Fibroblast of skin of right biceps (primary cell): ENCODE results near the gene KBTBD6.
"Not testable (repeated sequence)": the region's sequence is repeated elsewhere in the genome, so short reads cannot be mapped to it uniquely, and the experiment has no call there.

Experiments used
- DNase-seq: peaks from one replicate; pipeline ENCODE4 v3.0.0-alpha.2; 2013

Gene KBTBD6, protein sequence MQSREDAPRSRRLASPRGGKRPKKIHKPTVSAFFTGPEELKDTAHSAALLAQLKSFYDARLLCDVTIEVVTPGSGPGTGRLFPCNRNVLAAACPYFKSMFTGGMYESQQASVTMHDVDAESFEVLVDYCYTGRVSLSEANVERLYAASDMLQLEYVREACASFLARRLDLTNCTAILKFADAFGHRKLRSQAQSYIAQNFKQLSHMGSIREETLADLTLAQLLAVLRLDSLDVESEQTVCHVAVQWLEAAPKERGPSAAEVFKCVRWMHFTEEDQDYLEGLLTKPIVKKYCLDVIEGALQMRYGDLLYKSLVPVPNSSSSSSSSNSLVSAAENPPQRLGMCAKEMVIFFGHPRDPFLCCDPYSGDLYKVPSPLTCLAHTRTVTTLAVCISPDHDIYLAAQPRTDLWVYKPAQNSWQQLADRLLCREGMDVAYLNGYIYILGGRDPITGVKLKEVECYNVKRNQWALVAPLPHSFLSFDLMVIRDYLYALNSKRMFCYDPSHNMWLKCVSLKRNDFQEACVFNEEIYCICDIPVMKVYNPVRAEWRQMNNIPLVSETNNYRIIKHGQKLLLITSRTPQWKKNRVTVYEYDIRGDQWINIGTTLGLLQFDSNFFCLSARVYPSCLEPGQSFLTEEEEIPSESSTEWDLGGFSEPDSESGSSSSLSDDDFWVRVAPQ

DNA sequence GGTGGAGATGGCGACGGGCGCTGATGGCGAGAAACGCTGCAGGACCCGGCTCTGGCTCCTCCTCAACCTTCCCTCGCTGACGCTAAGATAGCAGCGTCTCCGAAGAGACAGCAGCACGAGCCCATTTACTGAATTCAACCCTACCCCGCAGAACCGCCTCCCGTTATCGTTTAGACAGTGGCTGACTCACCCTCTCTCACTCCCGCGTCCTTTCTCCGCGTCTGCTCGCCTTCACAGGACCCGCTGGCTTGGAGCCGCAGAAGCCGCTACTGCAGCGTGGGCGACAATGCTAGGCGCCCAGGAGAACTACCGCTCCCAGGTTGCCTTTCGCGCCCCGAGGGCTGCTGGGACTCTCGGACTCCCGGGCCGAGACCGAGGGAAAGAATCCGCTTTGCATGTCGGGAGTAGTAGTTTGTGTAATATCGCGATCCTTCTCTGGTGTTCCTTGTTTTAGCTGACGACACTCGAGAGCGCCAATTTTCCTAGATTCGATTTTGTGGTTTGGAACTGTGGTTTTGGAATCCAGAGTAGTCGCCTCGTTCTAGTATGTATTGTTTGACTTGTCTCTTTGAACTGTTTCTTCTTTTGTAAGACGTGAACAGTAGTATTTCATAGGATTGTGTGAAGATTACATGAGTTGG, at the start of gene KBTBD6:
KBTBD6 (minus strand) TSS at position 291 of the 641 bp plus-strand sequence. CDS start 291 bp downstream, outside the sequence.
- peak; percentile 99 for DNase-seq

DNA sequence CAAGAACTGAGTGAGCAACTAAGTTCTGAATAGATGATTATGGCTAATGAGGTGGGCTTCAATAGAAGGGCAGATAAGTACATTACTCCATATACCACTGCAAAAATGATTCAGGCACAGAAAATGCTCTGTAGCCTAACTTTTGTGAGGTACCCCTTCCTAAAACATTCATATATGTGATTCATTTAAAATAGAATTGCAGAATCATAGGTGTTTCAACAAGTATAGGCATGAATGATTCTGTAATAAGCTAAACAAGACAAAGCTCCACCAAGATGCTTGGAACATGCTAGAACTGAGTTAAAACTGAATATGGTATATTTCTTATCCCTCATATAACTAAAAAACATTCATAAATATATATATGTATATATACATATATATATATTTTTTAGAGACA, 49.6 kb upstream of the KBTBD6 start:
- no peak for DNase-seq

DNA sequence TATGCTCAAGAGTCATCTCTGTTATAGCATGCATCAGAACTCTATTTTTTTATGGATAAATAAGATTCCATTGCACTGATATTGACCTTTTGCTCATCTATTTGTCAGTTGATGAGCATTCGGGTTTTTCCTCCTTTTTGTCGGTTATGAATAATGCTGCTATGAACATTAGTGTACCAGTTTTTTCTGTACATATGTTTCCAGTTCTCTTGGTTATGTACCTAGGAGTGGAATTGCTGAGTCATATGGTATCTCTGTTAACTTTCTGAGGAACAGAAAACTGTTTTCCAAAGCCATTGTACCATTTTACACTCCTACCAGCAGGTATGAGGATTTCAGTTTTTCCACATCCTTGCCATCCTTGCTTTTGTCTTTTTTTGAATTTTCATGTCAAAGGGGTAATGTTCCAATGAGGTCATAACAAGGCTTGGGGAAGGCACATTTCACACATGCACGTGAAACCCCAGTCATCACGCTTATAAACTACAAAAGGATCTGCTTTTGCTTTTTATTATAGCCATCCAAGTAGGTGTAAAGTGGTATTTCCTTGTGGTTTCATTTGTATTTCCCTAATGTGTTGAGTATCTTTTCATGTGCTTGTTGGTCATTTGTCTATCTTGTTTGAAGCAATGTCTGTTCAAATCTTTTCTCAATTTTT, 47.1 kb upstream of the KBTBD6 start:
- peak; percentile 78 for DNase-seq

DNA sequence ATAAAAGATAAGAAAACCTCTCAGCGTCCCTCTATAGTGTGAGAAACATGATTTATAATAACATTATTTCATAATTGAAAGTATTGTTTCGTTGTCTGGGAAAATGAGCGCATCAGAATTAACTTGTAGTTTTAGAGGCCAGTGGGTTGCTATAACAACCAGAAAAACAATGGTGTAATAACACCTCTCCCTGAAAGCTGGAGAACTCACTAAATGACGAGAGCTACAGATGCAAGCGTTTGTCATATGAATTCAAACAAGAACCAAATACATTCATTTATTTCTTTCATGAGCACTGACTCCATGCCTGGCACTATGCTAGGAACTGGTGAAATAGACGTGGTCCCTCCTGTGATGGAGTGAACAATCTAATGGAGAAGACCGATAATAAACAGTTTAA, 45.4 kb upstream of the KBTBD6 start:
- no peak for DNase-seq

DNA sequence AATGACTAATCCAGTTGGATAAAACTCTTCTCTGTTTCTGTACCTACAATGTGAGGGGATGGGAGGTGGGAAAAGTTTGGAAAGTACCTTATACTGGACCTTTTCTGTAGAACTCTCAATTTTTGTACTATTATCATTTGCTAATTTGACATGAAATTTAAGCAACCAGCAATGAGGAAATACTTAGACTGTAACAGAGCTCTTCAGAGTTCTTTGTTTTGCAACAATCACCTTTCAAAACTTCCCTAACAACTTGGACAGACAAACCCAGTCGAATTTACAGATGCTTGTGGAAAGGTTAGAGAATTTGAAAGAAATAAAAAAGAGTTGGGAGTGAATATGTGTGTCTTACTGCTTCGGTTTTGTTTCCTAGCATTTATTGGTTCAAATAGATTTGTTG, 45.0 kb upstream of the KBTBD6 start:
- DNase-seq = no peak

DNA sequence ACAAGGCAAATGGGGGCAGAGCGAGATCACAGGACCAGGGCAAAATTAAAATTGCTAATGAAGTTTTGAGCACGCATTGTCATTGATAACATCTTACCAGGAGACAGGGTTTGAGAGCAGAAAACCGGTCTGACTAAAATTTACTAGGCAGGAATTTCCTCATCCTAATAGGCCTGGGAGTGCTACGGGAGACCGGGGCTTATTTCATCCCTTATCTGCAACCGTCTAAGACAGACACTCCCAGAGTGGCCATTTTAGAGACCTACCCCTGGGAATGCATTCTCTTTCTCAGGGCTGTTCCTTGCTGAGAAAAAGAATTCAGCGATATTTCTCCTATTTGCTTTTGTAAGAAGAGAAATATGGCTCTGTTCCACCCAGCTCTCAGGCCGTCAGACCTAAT, 43.0 kb upstream of the KBTBD6 start:
- DNase-seq = not testable (repeated sequence)

DNA sequence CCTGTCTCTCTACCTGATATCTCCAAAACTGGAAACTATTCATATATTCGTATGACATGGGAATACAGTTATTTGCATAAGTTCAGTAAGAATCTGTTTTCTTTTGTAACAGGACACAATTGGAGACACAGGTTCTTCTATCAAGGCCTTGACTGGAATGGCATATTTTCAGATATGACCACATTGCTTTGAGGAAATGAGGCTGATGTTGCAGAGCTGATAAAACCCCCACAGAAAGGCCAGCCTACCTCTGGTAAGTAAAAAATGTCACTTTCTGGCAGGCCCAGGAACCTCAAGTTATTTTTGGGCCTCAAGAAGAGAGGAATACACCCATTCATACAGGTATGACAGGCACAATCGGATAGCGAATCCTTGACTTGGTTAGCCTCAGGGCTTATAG, 29.5 kb upstream of the KBTBD6 start:
- no peak for DNase-seq

DNA sequence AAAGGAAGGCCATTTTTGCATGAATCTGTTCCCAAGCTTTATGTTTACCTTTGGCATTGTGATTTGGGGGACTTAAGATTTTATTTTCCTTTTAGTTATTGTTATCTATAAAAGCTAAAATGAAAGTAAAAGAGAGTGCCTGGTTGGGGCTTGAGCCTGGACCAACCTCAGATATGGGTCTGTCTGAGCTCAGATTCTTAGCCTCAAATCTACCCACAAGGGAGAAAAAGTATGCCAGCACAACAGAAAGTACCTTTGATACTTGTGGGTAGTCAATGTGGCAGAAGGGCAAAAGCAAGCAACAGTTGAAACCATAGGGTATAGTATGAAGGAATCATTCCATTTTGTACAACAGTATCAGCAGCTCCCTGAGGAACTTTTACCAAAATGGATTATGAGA, 26.6 kb upstream of the KBTBD6 start:
- DNase-seq = no peak

DNA sequence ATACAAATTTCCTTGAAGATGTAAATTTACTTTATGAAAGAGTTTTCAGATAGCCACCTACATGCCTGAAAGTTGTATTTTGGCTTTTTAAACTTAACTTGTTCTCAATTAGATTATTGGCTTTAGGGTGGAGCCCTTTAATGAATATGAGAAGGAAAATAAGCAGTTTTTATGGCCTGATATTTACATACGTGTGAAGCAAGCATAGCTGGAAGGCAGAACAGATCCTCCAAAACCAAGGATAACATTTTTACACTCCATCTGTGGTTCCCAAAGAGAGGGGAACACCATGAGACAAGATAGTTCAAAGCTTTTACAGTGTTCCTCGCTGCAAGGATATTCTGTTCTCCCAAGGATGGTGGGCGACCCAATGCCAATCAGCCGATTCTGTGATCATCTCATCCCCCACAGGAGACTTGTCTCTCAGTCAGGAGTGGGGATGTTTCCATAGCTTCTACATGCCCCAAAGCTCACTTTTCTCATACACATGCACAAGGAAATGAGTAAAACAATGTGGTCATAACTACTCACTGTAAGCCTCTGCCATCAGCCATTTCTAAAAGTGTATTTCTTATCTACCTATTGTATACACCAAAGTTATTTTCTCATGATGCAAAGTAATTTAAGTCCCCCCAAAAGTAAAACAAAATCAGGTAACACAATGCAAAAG, 24.6 kb upstream of the KBTBD6 start:
- no peak for DNase-seq

DNA sequence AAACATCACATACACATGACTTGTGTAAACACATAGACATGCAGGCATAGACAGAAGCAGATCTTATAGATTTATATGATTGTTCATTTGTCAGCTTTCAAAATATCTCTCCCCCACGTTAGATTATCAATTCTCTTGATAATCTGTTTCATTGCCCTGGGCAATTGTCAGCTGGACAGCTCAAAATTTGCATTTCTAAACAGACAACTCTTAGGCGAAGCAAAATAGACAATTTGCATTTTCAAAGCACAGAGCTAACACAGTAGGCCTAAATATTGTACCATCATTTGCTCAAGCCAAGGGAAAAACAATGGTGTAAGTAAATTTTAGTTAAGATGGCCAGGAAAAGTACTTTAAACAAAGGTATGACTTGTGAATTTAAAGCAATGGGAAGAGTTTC, 24.0 kb upstream of the KBTBD6 start:
- DNase-seq = no peak

DNA sequence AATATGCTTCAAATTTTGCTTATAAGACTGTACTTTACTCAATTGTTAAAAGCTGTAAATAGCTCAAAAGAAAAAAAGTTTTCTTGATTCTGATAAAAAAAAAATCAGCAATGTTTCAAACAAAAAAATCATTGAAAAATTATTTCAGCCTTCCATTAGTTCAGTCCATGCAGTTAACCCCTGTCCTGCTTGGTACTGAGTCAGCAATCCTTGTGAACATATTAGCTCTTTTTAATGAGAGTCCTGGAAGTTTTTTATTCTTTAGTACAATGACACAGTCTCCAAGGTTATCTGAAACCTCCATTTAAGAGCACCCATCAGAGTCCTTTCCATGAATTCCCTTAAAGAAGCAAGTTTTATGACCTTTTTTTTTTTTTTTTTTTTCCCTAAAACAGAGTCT, 21.4 kb upstream of the KBTBD6 start:
- DNase-seq = no peak

DNA sequence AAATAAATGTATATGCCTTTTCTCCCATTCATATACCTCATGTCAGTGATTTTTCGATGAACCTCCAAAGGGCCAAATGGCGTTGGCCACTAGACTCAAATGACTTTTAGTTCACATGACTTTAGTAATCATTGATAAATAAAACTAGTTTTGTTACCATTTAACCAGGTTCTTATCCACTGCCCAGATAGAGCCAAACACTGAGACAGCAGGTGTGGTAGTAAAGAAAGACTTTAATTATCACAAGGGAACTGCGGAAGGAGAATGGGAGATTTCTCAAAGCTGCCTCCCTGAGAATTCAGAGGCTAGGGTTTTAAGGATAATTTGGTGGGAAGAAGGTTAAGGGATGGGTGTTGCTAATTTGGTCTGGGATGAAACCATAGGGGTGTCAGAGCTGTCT, 19.4 kb upstream of the KBTBD6 start:
- DNase-seq = no peak

DNA sequence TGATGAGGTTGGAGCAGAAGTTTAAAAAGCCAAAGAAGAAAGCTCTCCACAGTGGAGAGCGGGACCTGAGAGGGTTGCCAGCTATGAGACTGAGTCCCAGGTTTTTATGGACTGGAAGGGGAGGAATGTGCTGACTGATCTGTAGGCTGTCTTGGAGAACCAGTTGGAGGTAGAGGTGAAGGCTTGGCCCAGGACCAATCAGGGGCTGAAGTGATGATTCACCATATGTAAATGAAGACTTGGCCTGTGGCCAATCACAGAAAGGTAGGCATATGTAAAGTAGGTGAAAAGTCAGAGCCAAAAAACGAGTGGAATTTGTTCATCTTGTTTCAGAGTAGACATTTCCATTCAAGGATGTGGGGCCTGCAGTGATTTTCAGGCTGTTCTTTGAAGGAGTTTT, 17.5 kb upstream of the KBTBD6 start:
- peak; percentile 11 for DNase-seq

DNA sequence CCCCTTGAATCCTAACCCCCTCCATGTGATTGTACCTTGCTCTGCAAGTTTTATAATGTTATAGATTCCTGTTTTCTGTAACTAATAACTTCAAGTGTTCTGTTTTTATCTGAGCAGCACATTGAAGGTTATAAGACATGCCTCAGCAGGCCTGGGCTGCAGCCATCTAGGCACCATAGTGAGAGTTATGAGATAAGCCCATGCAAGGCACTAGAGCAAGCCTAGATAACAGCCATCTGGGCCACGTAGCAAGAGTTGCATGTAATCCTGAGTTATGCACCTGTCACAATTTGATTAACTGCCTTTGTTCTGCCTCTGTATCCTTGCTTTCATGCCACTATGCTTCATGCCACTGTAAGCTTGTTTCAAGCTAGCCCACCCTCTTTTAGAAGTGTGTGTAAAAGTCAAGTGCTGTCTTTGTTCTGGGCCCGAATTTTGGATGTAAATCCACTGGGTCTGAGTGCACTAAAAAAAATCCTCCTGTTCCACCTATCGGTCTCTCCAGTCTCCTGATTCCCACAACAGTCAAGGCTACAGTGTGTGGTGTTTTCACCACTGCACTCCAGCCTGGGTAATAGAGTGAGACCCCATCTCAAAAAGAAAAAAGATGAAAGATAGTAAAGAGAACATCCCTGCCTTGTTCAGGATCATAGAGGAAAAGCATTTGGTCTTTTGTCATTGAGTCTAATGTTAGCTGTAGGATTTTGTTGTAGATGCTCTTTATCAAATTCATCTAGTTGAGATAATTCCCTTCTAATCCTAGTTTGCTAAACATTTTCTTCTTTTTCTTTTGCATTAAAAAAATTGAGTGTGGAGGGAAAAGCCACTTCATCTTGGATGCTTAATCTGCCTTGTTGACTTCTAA, 16.0 kb upstream of the KBTBD6 start:
- no peak for DNase-seq

DNA sequence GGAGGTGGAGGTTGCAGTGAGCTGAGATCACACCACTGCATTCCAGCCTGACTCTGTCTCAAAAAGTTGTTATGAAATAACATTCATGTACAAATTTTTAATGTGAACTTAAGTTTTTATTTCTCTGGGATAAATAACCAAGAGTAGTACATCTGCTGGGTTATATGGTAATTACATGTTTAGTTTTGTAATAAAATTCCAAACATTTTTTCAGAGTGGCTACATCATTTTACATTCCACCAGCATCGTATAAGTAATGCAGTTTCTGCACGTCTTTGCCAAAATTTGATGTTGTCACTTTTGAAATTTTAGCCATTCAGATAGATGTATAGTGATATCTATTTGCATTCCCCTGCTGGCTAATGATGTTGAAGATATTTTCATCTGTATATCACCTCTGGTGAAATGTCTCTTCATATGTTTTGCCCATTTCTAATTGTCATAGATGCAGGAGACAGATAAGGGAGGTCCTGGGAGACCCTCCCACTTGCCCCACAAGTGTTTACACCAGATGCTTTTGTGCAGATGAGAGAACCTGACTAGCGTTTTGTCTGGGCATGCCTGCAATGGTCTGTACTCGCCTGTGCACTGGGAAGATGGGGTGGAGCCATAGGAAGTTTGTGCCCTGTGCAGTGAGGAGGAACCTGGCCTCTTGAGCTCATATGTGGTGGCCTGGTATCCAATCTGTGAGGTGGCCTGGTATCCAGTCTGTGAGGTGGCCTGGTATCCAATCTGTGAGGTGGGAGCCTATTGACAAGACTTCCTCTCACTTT, 12.7 kb upstream of the KBTBD6 start:
- DNase-seq = peak; percentile 74

DNA sequence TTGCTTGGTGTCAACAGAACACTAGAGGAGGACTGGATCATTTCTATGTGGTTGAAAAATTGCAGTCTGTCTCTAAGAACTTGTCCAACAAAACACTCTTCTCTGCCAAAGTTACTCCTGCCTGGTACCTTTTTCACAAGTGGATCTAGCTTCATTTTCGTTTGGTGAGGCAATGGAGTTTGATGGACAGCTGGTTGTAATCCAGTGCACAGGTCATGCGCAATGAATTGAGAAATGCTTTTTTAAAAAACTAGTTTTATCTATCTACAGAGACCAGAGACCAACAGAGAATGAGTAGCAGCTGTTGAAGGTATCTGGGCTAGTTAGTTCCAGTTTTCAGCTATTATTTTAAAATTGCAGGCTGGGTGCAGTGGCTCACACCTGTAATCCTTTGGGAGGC, 12.0 kb upstream of the KBTBD6 start:
- DNase-seq = no peak

DNA sequence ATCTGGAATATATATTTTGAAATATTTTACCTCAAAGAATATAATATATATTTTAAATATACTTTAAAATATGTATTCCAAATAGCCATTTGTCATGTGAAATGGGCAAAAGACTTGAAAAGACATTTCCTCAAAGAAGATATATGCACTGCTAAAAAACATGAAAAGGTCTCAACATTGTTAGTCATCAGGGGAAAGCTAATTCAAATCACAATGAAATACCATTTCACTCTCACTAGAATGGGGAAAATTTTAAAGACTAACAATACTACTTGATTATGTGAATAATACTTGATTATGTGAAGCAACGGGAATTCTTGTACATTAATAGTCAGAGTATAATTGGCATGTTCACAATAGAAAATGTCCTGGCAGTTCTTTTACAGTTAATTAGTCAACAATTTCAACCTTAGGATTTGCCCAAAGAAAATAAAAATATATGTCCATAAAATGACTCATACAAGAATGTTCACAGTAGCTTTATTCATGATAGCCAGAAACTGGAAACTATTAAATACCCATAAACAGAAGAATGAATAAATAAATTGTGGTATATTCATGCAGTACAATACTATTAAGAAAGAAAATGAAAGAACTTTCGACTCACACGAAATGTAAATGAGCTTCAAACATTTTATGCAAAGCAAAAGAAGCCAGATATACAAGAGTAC, 6.8 kb upstream of the KBTBD6 start:
- peak; percentile 31 for DNase-seq

DNA sequence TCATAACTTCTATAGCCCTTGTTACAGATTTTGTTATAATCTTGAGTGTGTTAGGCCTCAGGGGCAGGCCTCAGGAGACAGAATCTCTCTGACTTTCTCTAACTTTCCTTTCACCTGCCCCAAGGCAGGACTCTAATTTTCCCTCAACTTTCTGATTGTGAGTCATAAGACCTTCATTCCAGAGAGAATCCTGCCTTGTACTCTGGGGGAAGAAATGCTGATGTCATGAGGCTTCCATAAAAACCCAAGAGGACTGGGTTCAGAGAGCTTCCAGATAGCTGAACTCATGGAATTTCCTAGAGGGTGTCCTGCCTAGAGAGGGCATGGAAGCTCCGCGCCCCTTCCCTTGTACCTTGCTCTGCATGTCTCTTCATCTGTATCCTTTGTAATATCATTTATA, 5.3 kb upstream of the KBTBD6 start:
- peak; percentile 74 for DNase-seq

DNA sequence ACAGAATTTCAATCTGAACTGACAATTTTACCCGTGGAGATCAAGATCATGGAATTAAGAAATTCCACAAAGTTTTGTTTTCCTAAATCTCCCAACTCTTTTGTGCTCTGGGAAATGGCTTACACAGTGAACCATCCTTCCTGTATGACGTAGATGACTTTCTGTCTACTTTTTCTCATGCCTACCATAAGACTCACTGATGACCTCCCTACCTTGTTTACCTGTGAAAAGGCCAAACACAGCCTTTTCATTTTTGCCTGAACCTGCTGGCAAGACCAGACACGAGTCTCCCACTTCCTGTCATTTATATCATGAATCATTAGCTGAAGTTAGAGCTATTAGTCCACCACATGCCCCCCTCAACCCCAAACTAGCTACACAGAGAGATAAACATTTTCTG, 4.6 kb upstream of the KBTBD6 start:
- DNase-seq = no peak

DNA sequence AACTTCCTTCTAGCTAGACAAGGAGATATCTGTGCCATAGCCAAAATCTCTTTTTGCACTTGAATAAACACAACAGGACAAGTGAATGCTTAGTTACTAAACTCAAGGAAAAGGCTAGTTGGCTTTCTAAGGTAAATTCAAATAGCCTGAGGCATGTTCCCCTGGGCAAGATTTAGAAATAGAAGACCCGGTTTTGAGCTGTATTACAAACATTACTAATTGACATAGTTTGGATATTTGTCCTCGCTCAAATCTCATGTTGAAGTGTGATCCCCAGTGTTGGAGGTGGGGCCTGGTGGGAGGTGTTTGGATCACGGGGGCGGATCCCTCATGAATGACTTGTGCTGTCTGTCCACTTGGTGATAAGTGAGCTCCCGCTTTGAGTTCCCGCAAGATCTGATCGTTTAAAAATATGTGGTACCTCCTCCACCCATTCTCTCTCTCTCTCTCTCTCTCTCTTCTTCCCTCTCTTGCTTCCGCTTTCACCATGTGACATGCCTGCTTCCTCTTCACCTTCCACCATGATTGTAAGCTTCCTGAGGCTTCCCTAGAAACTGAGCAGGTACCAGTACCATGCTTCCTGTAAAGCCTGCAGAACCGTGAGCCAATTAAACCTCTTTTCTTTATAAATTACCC, 3.9 kb upstream of the KBTBD6 start:
- no peak for DNase-seq
